K562 (cell line): Measurements from ENCODE around the gene UBE2L6. TPM values are rescaled to one million over a fixed set of nuclear protein-coding genes. Genes with fewer than 3 reads are reported as not detected.

Experiments used
- ASH1L ChIP-seq: fragments of 450-650 bp; IDR thresholded peaks from 2 replicates; pipeline ENCODE4 v1.6.1; 2018; ENCODE audit warnings: borderline replicate concordance, mild to moderate bottlenecking, low read depth; ENCODE audit not compliant: partially characterized antibody
- EP400 ChIP-seq: fragments of 450-650 bp; IDR thresholded peaks from 2 replicates; pipeline ENCODE4 v1.6.1; 2017; ENCODE audit warnings: antibody characterized with exemption, mild to moderate bottlenecking, moderate library complexity
- GATAD2B ChIP-seq: fragments of 450-650 bp; IDR thresholded peaks from 2 replicates; pipeline ENCODE4 v1.6.1; 2017; ENCODE audit warnings: mild to moderate bottlenecking, borderline replicate concordance
- HDAC1 ChIP-seq, 2 experiments: fragments of 450-650 bp; IDR thresholded peaks; 2 replicates each; pipeline ENCODE4 v1.6.1; 2016 to 2017; ENCODE audit warnings: inconsistent platforms in 1 of 2, mild to moderate bottlenecking in 1 of 2, moderate library complexity in 1 of 2
- LEF1 ChIP-seq: fragments of 450-650 bp; IDR thresholded peaks from 2 replicates; pipeline ENCODE4 v1.6.1; 2016; ENCODE audit warnings: mild to moderate bottlenecking
- POLR2B ChIP-seq: fragments of 450-650 bp; IDR thresholded peaks from 2 replicates; pipeline ENCODE4 v1.6.1; 2018; ENCODE audit warnings: low read depth; ENCODE audit not compliant: partially characterized antibody
- RAD51 ChIP-seq: fragments of 450-650 bp; IDR thresholded peaks from 2 replicates; pipeline ENCODE4 v1.7.1; 2016; ENCODE audit warnings: low read depth, mild to moderate bottlenecking, borderline replicate concordance
- RCOR1 ChIP-seq, 2 experiments: IDR thresholded peaks; 2 replicates each; pipeline ENCODE4 v1.6.1; 2012; ENCODE audit warnings: low read depth in 2 of 2, low read length in 2 of 2, borderline replicate concordance in 1 of 2, improper control_type of control experiment in 1 of 2
- SMAD2 ChIP-seq: fragments of 150-350 bp; IDR thresholded peaks from 2 replicates; pipeline ENCODE4 v1.6.1; 2014; ENCODE audit warnings: low read depth, mild to moderate bottlenecking, low read length
- SREBF1 ChIP-seq: fragments of 150-350 bp; IDR thresholded peaks from 2 replicates; pipeline ENCODE4 v1.6.1; 2014; ENCODE audit warnings: antibody characterized with exemption, low read depth, low read length, borderline replicate concordance
- ZNF263 ChIP-seq: sonication (generic); formaldehyde crosslinking; IDR thresholded peaks from 2 replicates; pipeline ENCODE4 v1.8.0; 2022; ENCODE audit warnings: mild to moderate bottlenecking, missing genetic modification reagents, borderline replicate concordance
- polyA plus RNA-seq, 8 experiments: library from polyadenylated mRNA; depleted of rRNA in 4 of 8; stranded (reverse) in 5 of 8; unstranded in 3 of 8; fragments of >200 nt; fragmentation: Nextera tagmentation in 2 of 8; fragmentation: Illumina TruSeq in 1 of 8; extraction: Ambion mirVana in 2 of 8; extraction: Trizol in 1 of 8; gene quantifications; 2 replicates each; pipeline versions ENCODE4 v1.2.1 to v1.2.3, GENCODE V29; 2011 to 2014; ENCODE audit warnings: inconsistent platforms in 1 of 8, missing spikeins in 1 of 8
- total RNA-seq, 7 experiments: library from RNA; depleted of rRNA in 6 of 7; stranded (reverse); fragments of >200 nt in 6 of 7; fragmentation: Illumina TruSeq in 2 of 7; extraction: Trizol in 2 of 7; gene quantifications; 2 replicates each; pipeline versions ENCODE4 v1.2.1 to v1.2.3, GENCODE V29; 2011 to 2021; ENCODE audit warnings: low replicate concordance in 1 of 7
- TF ChIP-seq, protein P1 (sequence below): sonication (generic); formaldehyde crosslinking; IDR thresholded peaks from 2 replicates; pipeline ENCODE4 v1.5.0; 2020; ENCODE audit warnings: missing genetic modification reagents
- TF ChIP-seq, protein P2 (sequence below): sonication (generic); formaldehyde crosslinking; IDR thresholded peaks from 2 replicates; pipeline ENCODE4 v1.8.1; 2023; ENCODE audit warnings: mild to moderate bottlenecking, missing genetic modification reagents
- TF ChIP-seq, protein P3 (sequence below): sonication (generic); formaldehyde crosslinking; IDR thresholded peaks from 2 replicates; pipeline ENCODE4 v1.8.0; 2022; ENCODE audit warnings: mild to moderate bottlenecking, missing genetic modification reagents
- TF ChIP-seq, protein P4 (sequence below): fragments of 250-450 bp; sonication (Bioruptor Pico); IDR thresholded peaks from 2 replicates; pipeline ENCODE4 v1.4.0; 2020; ENCODE audit warnings: borderline replicate concordance
- TF ChIP-seq, protein P5 (sequence below): fragments of 450-650 bp; formaldehyde crosslinking; IDR thresholded peaks from 2 replicates; pipeline ENCODE4 v1.4.0; 2020; ENCODE audit warnings: mild to moderate bottlenecking, mixed read lengths

UBE2L6 gene
- total and polyA plus RNA-seq, 9 of the 15 experiments (the other 6 are each of a cell fraction or from before 2014, with no cell fraction given) = 5.9 to 24.9 (median 9.7) TPM

DNA sequence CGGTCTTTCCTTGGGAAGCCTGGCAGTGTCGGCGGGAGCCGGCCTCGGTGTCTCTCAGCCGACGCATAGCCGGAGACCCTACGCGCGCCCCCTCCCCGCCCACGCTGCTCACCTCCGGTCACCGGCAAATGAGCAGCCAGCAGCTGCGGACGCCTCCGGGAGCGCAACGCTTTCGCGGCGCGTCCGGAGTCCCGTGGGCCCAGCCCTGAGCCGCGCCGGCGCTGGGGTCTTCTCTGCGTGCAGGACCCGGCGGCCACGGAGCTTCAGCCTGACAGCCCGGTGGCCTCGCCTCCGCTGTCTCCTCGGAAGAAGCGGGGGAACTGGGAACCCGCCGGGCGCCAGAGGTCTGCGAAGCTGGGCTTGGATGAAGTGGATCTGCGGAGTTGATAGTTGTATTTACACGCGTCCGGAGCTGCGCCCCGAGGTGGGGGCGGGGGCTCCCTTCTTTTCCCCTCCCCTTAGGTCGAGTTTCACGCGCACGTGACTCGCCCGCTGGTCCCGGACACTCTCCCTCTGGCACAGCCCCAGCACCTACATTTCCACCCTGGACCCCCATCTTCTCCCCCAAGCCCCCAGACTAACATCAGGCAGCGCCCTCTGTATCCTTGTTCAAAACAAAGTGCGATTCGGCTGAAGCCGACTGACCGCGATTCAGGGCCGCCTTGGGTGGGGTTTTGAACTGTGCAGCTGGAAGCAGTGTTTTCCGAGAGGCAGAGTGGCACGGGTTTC lies 52.0 kb downstream of the UBE2L6 start, which contains the start of gene SLC43A1 (continued):
- TF ChIP-seq, protein P1, sequence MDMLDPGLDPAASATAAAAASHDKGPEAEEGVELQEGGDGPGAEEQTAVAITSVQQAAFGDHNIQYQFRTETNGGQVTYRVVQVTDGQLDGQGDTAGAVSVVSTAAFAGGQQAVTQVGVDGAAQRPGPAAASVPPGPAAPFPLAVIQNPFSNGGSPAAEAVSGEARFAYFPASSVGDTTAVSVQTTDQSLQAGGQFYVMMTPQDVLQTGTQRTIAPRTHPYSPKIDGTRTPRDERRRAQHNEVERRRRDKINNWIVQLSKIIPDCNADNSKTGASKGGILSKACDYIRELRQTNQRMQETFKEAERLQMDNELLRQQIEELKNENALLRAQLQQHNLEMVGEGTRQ (CRISPR knock-in tag) = peak; percentile 94
- TF ChIP-seq LEF1 = peak; percentile 22; the same call in 1 of the 2 replicates
- TF ChIP-seq, protein P2, sequence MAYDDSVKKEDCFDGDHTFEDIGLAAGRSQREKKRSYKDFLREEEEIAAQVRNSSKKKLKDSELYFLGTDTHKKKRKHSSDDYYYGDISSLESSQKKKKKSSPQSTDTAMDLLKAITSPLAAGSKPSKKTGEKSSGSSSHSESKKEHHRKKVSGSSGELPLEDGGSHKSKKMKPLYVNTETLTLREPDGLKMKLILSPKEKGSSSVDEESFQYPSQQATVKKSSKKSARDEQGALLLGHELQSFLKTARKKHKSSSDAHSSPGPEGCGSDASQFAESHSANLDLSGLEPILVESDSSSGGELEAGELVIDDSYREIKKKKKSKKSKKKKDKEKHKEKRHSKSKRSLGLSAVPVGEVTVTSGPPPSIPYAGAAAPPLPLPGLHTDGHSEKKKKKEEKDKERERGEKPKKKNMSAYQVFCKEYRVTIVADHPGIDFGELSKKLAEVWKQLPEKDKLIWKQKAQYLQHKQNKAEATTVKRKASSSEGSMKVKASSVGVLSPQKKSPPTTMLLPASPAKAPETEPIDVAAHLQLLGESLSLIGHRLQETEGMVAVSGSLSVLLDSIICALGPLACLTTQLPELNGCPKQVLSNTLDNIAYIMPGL (CRISPR knock-in tag) = no peak
- no peak for TF ChIP-seq ZNF263 (CRISPR knock-in tag)
- peak; percentile 91 for TF ChIP-seq RAD51
- TF ChIP-seq EP400 = peak; percentile 65
- no peak for TF ChIP-seq SREBF1
- no peak for TF ChIP-seq ASH1L
- TF ChIP-seq, protein P3, sequence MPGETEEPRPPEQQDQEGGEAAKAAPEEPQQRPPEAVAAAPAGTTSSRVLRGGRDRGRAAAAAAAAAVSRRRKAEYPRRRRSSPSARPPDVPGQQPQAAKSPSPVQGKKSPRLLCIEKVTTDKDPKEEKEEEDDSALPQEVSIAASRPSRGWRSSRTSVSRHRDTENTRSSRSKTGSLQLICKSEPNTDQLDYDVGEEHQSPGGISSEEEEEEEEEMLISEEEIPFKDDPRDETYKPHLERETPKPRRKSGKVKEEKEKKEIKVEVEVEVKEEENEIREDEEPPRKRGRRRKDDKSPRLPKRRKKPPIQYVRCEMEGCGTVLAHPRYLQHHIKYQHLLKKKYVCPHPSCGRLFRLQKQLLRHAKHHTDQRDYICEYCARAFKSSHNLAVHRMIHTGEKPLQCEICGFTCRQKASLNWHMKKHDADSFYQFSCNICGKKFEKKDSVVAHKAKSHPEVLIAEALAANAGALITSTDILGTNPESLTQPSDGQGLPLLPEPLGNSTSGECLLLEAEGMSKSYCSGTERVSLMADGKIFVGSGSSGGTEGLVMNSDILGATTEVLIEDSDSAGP (CRISPR knock-in tag) = no peak
- TF ChIP-seq, protein P4, sequence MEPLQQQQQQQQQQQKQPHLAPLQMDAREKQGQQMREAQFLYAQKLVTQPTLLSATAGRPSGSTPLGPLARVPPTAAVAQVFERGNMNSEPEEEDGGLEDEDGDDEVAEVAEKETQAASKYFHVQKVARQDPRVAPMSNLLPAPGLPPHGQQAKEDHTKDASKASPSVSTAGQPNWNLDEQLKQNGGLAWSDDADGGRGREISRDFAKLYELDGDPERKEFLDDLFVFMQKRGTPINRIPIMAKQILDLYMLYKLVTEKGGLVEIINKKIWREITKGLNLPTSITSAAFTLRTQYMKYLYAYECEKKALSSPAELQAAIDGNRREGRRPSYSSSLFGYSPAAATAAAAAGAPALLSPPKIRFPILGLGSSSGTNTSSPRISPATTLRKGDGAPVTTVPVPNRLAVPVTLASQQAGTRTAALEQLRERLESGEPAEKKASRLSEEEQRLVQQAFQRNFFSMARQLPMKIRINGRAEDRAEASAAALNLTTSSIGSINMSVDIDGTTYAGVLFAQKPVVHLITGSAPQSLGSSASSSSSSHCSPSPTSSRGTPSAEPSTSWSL (CRISPR knock-in tag) = no peak
- TF ChIP-seq, protein P5, sequence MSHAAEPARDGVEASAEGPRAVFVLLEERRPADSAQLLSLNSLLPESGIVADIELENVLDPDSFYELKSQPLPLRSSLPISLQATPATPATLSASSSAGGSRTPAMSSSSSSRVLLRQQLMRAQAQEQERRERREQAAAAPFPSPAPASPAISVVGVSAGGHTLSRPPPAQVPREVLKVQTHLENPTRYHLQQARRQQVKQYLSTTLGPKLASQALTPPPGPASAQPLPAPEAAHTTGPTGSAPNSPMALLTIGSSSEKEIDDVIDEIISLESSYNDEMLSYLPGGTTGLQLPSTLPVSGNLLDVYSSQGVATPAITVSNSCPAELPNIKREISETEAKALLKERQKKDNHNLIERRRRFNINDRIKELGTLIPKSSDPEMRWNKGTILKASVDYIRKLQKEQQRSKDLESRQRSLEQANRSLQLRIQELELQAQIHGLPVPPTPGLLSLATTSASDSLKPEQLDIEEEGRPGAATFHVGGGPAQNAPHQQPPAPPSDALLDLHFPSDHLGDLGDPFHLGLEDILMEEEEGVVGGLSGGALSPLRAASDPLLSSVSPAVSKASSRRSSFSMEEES (CRISPR knock-in tag) = peak; percentile 92
- TF ChIP-seq RCOR1 (IDR thresholded peaks at IDR 0.05; ENCODE audit: borderline replicate concordance in 1 of 2, low read depth in 2 of 2, low read length in 2 of 2) = no peak
- peak in 1 of 2 experiments; percentile 24; a peak in 1 of 4 replicates for TF ChIP-seq HDAC1 (IDR thresholded peaks at IDR 0.05)
- peak; percentile 57 for TF ChIP-seq POLR2B
- TF ChIP-seq GATAD2B = peak; percentile 62; the same call in 1 of the 2 replicates
- TF ChIP-seq SMAD2 = no peak
